Mammary epithelial cell (primary cell): ENCODE results near the gene ARSK.

ENCODE experiments used
- CTCF ChIP-seq, 2 donors: IDR thresholded peaks in 1 of 2; conservative IDR thresholded peaks in 1 of 2; 2 replicates each; pipeline ENCODE4 v1.5.1; 2011 to 2012; ENCODE audit warnings: inconsistent platforms in 2 of 2, low read length in 2 of 2, mild to moderate bottlenecking in 2 of 2, control low read depth in 1 of 2, low read depth in 1 of 2; ENCODE audit not compliant: insufficient read depth in 1 of 2; ENCODE audit errors: extremely low read depth in 1 of 2
- EZH2 ChIP-seq: IDR thresholded peaks from 2 replicates; pipeline ENCODE4 v1.6.1; 2012; ENCODE audit warnings: low read length, inconsistent platforms, borderline replicate concordance

- TF ChIP-seq CTCF (conservative IDR thresholded peaks at IDR 0.05 in 1 of 2, IDR thresholded peaks at IDR 0.05 in 1 of 2; ENCODE audit: extremely low read depth in 1 of 2, insufficient read depth in 1 of 2, low read depth in 1 of 2, low read length in 2 of 2) (no peak), EZH2 (no peak)
Observed at GRCh38 chr5:95530416-95530815, 24.5 kb upstream of the ARSK start.
